ENCODE measurements around the gene LDLRAD4.

DNA sequence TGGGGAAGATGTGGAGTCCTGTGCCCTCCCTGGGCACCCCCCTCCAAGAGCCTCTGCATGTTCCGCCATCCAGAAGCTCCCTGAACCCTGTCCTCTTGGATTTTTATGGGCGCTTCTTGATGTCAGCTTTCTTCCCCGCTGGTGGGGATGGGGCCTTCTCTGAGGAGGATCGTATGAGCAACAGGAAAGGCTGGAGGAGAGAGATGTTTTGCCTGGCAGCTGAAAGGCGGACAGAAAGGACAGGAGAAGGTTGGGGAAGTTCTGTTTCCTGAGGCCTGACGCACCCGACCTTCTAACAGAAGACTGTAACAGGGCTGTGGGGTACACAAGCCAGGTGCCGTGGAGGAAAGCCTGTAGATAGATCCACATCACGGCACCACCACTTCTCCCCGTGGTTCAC lies 238.8 kb downstream of the LDLRAD4 start:
- no peak for TF ChIP-seq ZFP30 (CRISPR knock-in tag; IDR thresholded peaks at IDR 0.05)
- no peak for TF ChIP-seq CSDC2 (CRISPR knock-in tag; IDR thresholded peaks at IDR 0.05)
- no peak for TF ChIP-seq ZNF70 (CRISPR knock-in tag; IDR thresholded peaks at IDR 0.05)
- TF ChIP-seq, protein P1, sequence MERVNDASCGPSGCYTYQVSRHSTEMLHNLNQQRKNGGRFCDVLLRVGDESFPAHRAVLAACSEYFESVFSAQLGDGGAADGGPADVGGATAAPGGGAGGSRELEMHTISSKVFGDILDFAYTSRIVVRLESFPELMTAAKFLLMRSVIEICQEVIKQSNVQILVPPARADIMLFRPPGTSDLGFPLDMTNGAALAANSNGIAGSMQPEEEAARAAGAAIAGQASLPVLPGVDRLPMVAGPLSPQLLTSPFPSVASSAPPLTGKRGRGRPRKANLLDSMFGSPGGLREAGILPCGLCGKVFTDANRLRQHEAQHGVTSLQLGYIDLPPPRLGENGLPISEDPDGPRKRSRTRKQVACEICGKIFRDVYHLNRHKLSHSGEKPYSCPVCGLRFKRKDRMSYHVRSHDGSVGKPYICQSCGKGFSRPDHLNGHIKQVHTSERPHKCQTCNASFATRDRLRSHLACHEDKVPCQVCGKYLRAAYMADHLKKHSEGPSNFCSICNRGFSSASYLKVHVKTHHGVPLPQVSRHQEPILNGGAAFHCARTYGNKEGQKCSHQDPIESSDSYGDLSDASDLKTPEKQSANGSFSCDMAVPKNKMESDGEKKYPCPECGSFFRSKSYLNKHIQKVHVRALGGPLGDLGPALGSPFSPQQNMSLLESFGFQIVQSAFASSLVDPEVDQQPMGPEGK (CRISPR knock-in tag; IDR thresholded peaks at IDR 0.05; ENCODE audit: borderline replicate concordance): no peak
- TF ChIP-seq, protein P2, sequence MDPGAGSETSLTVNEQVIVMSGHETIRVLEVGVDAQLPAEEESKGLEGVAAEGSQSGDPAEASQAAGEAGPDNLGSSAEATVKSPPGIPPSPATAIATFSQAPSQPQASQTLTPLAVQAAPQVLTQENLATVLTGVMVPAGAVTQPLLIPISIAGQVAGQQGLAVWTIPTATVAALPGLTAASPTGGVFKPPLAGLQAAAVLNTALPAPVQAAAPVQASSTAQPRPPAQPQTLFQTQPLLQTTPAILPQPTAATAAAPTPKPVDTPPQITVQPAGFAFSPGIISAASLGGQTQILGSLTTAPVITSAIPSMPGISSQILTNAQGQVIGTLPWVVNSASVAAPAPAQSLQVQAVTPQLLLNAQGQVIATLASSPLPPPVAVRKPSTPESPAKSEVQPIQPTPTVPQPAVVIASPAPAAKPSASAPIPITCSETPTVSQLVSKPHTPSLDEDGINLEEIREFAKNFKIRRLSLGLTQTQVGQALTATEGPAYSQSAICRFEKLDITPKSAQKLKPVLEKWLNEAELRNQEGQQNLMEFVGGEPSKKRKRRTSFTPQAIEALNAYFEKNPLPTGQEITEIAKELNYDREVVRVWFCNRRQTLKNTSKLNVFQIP (CRISPR knock-in tag; IDR thresholded peaks at IDR 0.05; ENCODE audit: borderline replicate concordance, low read depth): no peak

Data from SK-N-SH treated with all-trans-retinoic acid at 6 μM for 48 hours (cell line).